Fibroblast of lung (primary cell): Measurements from ENCODE around the gene TPRG1L. TPM values are rescaled to one million over a fixed set of nuclear protein-coding genes. Genes with fewer than 3 reads are reported as not detected.

Experiments used
- DNase-seq, 2 donors: peaks; one replicate each; pipeline versions ENCODE4 v3.0.0 to v3.0.0-alpha.2; 2010; ENCODE audit warnings: low read depth in 2 of 2
- H2AFZ ChIP-seq: 2 replicates; pipeline ENCODE4 v1.5.1; 2012; ENCODE audit warnings: low read length, control low read depth, inconsistent platforms
- H3K27ac ChIP-seq: 2 replicates; pipeline ENCODE4 v1.5.1; 2011; ENCODE audit warnings: low read length, control low read depth; ENCODE audit not compliant: insufficient read depth
- H3K27me3 ChIP-seq: 2 replicates; pipeline ENCODE4 v1.5.1; 2011; ENCODE audit warnings: mild to moderate bottlenecking, low read length; ENCODE audit not compliant: control insufficient read depth, insufficient read depth
- H3K36me3 ChIP-seq: 2 replicates; pipeline ENCODE4 v1.5.1; 2011; ENCODE audit warnings: low read length; ENCODE audit not compliant: control insufficient read depth, insufficient read depth
- H3K4me1 ChIP-seq: 2 replicates; pipeline ENCODE4 v1.5.1; 2011; ENCODE audit warnings: low read length; ENCODE audit not compliant: control insufficient read depth, insufficient read depth; ENCODE audit errors: extremely low read depth
- H3K4me2 ChIP-seq: 2 replicates; pipeline ENCODE4 v1.5.1; 2011; ENCODE audit warnings: low read length, control low read depth; ENCODE audit not compliant: insufficient read depth; ENCODE audit errors: extremely low read depth
- H3K4me3 ChIP-seq, 4 experiments: fragments of 200-600 bp in 1 of 4; sonication (generic) in 1 of 4; replicated peaks in 1 of 4; 2 replicates each; pipeline ENCODE4 v1.5.1; 2011 to 2016; ENCODE audit warnings: low read length in 4 of 4, low read depth in 3 of 4, mild to moderate bottlenecking in 3 of 4, control low read depth in 2 of 4, inconsistent platforms in 1 of 4, mixed read lengths in 1 of 4; ENCODE audit not compliant: insufficient read depth in 1 of 4; ENCODE audit errors: control extremely low read depth in 1 of 4
- H3K79me2 ChIP-seq: 2 replicates; pipeline ENCODE4 v1.5.1; 2012; ENCODE audit warnings: mild to moderate bottlenecking, low read length, inconsistent platforms; ENCODE audit not compliant: control insufficient read depth, insufficient read depth
- H3K9ac ChIP-seq: 2 replicates; pipeline ENCODE4 v1.5.1; 2011; ENCODE audit warnings: mild to moderate bottlenecking, low read length, control low read depth; ENCODE audit not compliant: insufficient read depth
- H3K9me3 ChIP-seq: 2 replicates; pipeline ENCODE4 v1.5.1; 2012; ENCODE audit warnings: low read depth, low read length; ENCODE audit not compliant: control insufficient read depth, insufficient read depth
- H4K20me1 ChIP-seq: 2 replicates; pipeline ENCODE4 v1.5.1; 2011; ENCODE audit warnings: low read length; ENCODE audit not compliant: control insufficient read depth, insufficient read depth; ENCODE audit errors: extremely low read depth
- CTCF ChIP-seq, 2 donors: IDR thresholded peaks in 1 of 2; conservative IDR thresholded peaks in 1 of 2; 1 replicate in 1 of 2; 2 replicates in 1 of 2; pipeline ENCODE4 v1.5.1; 2011 to 2012; ENCODE audit warnings: low read length in 2 of 2, control low read depth in 1 of 2, inconsistent platforms in 1 of 2, low read depth in 1 of 2, mild to moderate bottlenecking in 1 of 2
- EZH2 ChIP-seq: IDR thresholded peaks from 2 replicates; pipeline ENCODE4 v1.5.1; 2012; ENCODE audit warnings: low read length, control low read depth, mild to moderate bottlenecking; ENCODE audit errors: missing control alignments
- polyA plus RNA-seq, 2 donors: library from polyadenylated mRNA; depleted of rRNA in 1 of 2; stranded (reverse) in 1 of 2; unstranded in 1 of 2; fragments of >200 nt; gene quantifications; 2 replicates each; pipeline ENCODE4 v1.2.1, GENCODE V29; 2011 to 2012; ENCODE audit warnings: missing spikeins in 1 of 2
- total RNA-seq: library from RNA; depleted of rRNA; stranded (reverse); fragments of >200 nt; gene quantifications from 2 replicates; pipeline ENCODE4 v1.2.1, GENCODE V29; 2014

The TPRG1L gene
- total and polyA plus RNA-seq, 2 donors (not counting 1 experiment from before 2014, with no cell fraction given), result 22.3 to 56.7 TPM

- Histone ChIP-seq H2AFZ (no peak overlapping the region), H3K27me3 (no peaks in the 10 kb centered on the region), H3K9me3 (no peaks in the 10 kb centered on the region), H3K4me1 (no peaks in the 10 kb centered on the region), H3K4me3 (no peak overlapping the region), H3K27ac (no peak overlapping the region), H3K36me3 (no peaks in the 10 kb centered on the region), H3K4me2 (no peak overlapping the region), H3K79me2 (no peaks in the 10 kb centered on the region), H3K9ac (no peak overlapping the region), H4K20me1 (no peaks in the 10 kb centered on the region)
- TF ChIP-seq CTCF (conservative IDR thresholded peaks at IDR 0.05 in 1 of 2, IDR thresholded peaks at IDR 0.05 in 1 of 2; ENCODE audit: low read depth in 1 of 2, low read length in 2 of 2) (no peak), EZH2 (no peak)
- DNase-seq, result no peak
Measured at GRCh38 chr1:3662080-3662671, 37.4 kb downstream of the TPRG1L start.

GRCh38 chr1:3663999-3664699 is 39.3 kb downstream of the TPRG1L start:
- Histone ChIP-seq H2AFZ (no peak overlapping the region), H3K79me2 (no peaks in the 10 kb centered on the region), H3K36me3 (no peaks in the 10 kb centered on the region), H3K4me1 (no peaks in the 10 kb centered on the region), H3K9ac (no peak overlapping the region), H3K27me3 (no peaks in the 10 kb centered on the region), H3K9me3 (no peaks in the 10 kb centered on the region), H3K4me3 (no peak overlapping the region), H4K20me1 (no peaks in the 10 kb centered on the region), H3K27ac (no peak overlapping the region), H3K4me2 (no peak overlapping the region)
- TF ChIP-seq CTCF (conservative IDR thresholded peaks at IDR 0.05 in 1 of 2, IDR thresholded peaks at IDR 0.05 in 1 of 2; ENCODE audit: low read depth in 1 of 2, low read length in 2 of 2), result no peak
- no peak for TF ChIP-seq EZH2
- DNase-seq, result no peak

GRCh38 chr1:3664700-3665375 is 40.0 kb downstream of the TPRG1L start:
- Histone ChIP-seq H3K4me1 (no peaks in the 10 kb centered on the region), H3K27ac (no peak overlapping the region), H3K27me3 (no peaks in the 10 kb centered on the region), H3K9ac (no peak overlapping the region), H2AFZ (no peak overlapping the region), H3K4me3 (no peak overlapping the region), H3K79me2 (no peaks in the 10 kb centered on the region), H3K9me3 (no peaks in the 10 kb centered on the region), H3K36me3 (no peaks in the 10 kb centered on the region), H3K4me2 (no peak overlapping the region), H4K20me1 (no peaks in the 10 kb centered on the region)
- no peak for DNase-seq
- TF ChIP-seq EZH2 (no peak), CTCF (conservative IDR thresholded peaks at IDR 0.05 in 1 of 2, IDR thresholded peaks at IDR 0.05 in 1 of 2; ENCODE audit: low read depth in 1 of 2, low read length in 2 of 2) (no peak)
